Gastrocnemius medialis (tissue), 4 donors: ENCODE measurements around the gene PSMD11. TPM values are rescaled to one million over a fixed set of nuclear protein-coding genes. Genes with fewer than 3 reads are reported as not detected.
"Not testable (repeated sequence)": the region's sequence is repeated elsewhere in the genome, so short reads cannot be mapped to it uniquely, and the experiment has no call there.

ENCODE experiments used
- ATAC-seq, 2 donors: fragments of 150-250 bp; one replicate each; pipeline ENCODE4 v1.9.1; 2016
- DNase-seq, 2 donors: peaks; one replicate each; pipeline ENCODE4 v3.0.0-alpha.2; 2019
- H3K27ac ChIP-seq, 4 donors: fragments of 200-600 bp; sonication (generic); 1 replicate in 1 of 4; 2 replicates in 3 of 4; pipeline ENCODE4 v1.5.1; 2016 to 2018; ENCODE audit warnings: mild to moderate bottlenecking in 2 of 4, moderate library complexity in 1 of 4
- H3K27me3 ChIP-seq, 3 donors: fragments of 200-600 bp; sonication (generic) in 2 of 3; 1 replicate in 1 of 3; 2 replicates in 2 of 3; pipeline versions ENCODE4 v1.5.1 to v1.6.0; 2016 to 2019; ENCODE audit warnings: mild to moderate bottlenecking in 1 of 3, moderate library complexity in 1 of 3
- H3K36me3 ChIP-seq, 2 donors: fragments of 200-600 bp; sonication (generic) in 1 of 2; one replicate each; pipeline ENCODE4 v1.5.1; 2017 to 2018
- H3K4me1 ChIP-seq, 2 donors: fragments of 200-600 bp; sonication (generic) in 1 of 2; one replicate each; pipeline ENCODE4 v1.5.1; 2016 to 2017; ENCODE audit warnings: mild to moderate bottlenecking in 2 of 2
- H3K4me3 ChIP-seq, 4 donors: fragments of 200-600 bp; sonication (generic) in 3 of 4; 1 replicate in 1 of 4; 2 replicates in 3 of 4; pipeline ENCODE4 v1.5.1; 2016 to 2019; ENCODE audit warnings: mild to moderate bottlenecking in 2 of 4
- H3K9me3 ChIP-seq, 3 donors: fragments of 200-600 bp; sonication (generic) in 2 of 3; 1 replicate in 1 of 3; 2 replicates in 2 of 3; pipeline ENCODE4 v1.5.1; 2016 to 2019
- POLR2A ChIP-seq, 2 donors: fragments of 450-650 bp; IDR thresholded peaks; one replicate each; pipeline ENCODE4 v1.6.1; 2017; ENCODE audit warnings: antibody characterized with exemption in 2 of 2, mild to moderate bottlenecking in 2 of 2, moderate library complexity in 2 of 2
- in situ Hi-C, 4 donors: fragments of 200-750 bp; cut with MboI; loops; one replicate each; pipeline versions ENCODE4 v1.15.0 to v1.8.0; 2017; ENCODE audit warnings: low sequenced_read_pairs in 4 of 4
- intact Hi-C: fragments of 100-400 bp; cut with DNase I; formaldehyde crosslinking; loops from one replicate; pipeline ENCODE4 v1.15.1; 2023; ENCODE audit warnings: low total_unique reads
- total RNA-seq, 4 donors: library from RNA; depleted of rRNA; stranded (reverse); fragments of >200 nt; gene quantifications; one replicate each; pipeline versions ENCODE4 v1.1.0 to v1.2.3, GENCODE V29; 2016
- TF ChIP-seq, protein P1 (sequence below), 5 experiments: fragments of 450-650 bp in 3 of 5; fragments of 200-600 bp in 2 of 5; sonication (generic) in 2 of 5; IDR thresholded peaks in 4 of 5; conservative IDR thresholded peaks in 1 of 5; 1 replicate in 4 of 5; 2 replicates in 1 of 5; pipeline ENCODE4 v1.5.1; 2016 to 2019; ENCODE audit warnings: antibody characterized with exemption in 5 of 5, mild to moderate bottlenecking in 3 of 5, moderate library complexity in 3 of 5

Gene PSMD11
- 100 to 1,000 TPM in 3 of 4 donors, 10 to 100 TPM in 1; 81.7 to 215 (median 191) TPM for total RNA-seq

DNA sequence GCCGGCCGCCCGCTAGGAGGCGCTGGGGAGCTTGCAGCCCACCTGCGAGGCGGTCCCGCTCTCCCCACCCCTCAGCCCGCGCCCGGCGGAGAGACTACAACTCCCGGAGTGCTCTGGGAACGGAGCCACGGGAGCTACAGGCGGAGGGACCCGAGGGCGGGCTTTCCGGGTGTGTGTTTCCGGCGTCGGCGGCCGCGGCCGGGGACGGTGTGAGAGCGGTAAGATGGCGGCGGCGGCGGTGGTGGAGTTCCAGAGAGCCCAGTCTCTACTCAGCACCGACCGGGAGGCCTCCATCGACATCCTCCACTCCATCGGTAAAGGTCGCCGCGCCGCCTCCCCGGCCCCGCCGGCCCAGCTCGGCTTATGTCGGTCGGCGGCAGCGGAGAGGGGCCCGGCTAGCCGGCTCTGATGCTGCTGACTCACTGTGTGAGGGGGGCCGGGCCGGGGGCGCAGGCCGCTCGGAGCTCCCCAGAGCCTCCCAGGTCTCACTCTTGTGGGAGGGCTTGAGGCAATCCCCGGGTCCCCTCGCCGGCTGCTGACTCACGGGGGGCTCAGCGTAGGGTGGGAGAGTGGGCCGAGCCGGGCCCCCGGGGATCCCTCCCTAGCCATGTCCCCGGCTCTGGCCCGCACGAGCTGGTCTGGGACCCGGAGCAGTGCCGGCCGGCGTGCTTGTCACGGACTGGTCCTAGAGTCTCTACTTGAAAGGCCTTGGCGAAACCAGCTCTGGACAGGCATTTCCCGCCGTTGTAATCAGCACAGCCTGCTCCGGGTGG lies at the start of gene PSMD11:
TSS of gene PSMD11 (plus strand) at position 210 of the 773 bp plus-strand sequence. CDS start at position 224, 14 bp downstream.
- intact Hi-C loops (loop anchor here (2.0 to 5.0 kb wide), 3 partner anchors 18 to 102 kb away; partner anchors contain the start of gene C17orf75), in situ Hi-C loops (no loop called here)
- ATAC-seq = peak; percentile 85 to 86
- TF ChIP-seq, protein P1, sequence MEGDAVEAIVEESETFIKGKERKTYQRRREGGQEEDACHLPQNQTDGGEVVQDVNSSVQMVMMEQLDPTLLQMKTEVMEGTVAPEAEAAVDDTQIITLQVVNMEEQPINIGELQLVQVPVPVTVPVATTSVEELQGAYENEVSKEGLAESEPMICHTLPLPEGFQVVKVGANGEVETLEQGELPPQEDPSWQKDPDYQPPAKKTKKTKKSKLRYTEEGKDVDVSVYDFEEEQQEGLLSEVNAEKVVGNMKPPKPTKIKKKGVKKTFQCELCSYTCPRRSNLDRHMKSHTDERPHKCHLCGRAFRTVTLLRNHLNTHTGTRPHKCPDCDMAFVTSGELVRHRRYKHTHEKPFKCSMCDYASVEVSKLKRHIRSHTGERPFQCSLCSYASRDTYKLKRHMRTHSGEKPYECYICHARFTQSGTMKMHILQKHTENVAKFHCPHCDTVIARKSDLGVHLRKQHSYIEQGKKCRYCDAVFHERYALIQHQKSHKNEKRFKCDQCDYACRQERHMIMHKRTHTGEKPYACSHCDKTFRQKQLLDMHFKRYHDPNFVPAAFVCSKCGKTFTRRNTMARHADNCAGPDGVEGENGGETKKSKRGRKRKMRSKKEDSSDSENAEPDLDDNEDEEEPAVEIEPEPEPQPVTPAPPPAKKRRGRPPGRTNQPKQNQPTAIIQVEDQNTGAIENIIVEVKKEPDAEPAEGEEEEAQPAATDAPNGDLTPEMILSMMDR (IDR thresholded peaks at IDR 0.05 in 4 of 5, conservative IDR thresholded peaks at IDR 0.05 in 1 of 5) = peak; percentile 78 to 95 (median 87)
- TF ChIP-seq POLR2A (IDR thresholded peaks at IDR 0.05) = peak; percentile 90 to 92
- peak; percentile 95 to 98 for DNase-seq
- no peaks in the 10 kb centered on the region for H3K27me3 ChIP-seq
- H3K36me3 ChIP-seq = peaks cover 0 to 27% of the 10 kb centered on the region in 2 donors
- no peaks in the 10 kb centered on the region for H3K9me3 ChIP-seq
- peaks cover 32 to 37% of the 10 kb centered on the region in 2 donors for H3K4me1 ChIP-seq
- peak within 1 kb of the TSS; percentile 90 to 99 (median 98) for H3K27ac ChIP-seq
- peak within 1 kb of the TSS; percentile 89 to 100 (median 92) for H3K4me3 ChIP-seq

DNA sequence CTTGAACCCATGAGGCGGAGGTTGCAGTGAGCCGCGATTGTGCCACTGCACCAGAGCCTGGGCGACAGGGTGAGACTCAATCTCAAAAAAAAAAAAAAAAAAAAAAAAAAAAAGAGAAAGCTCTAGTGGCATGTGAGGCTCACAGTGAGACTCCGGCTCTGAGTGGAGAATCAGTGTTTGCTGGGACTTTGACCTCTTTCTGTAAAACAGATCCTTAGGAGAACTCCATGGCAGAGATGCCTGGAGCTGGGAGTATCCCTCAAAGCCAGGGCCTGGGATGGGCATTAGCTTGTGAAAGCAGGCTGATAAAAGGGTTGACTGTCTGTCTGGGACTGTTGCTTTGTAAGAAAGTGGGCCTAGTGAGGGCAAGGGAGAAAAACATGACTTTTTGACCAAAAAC lies 48.0 kb upstream of the PSMD11 start:
- no peaks in the 10 kb centered on the region for H3K27me3 ChIP-seq
- H3K36me3 ChIP-seq = no peaks in the 10 kb centered on the region
- in situ Hi-C loops (no loop called here), intact Hi-C loops (no loop called here)
- TF ChIP-seq, protein P1 (IDR thresholded peaks at IDR 0.05 in 4 of 5, conservative IDR thresholded peaks at IDR 0.05 in 1 of 5) = no peak
- TF ChIP-seq POLR2A (IDR thresholded peaks at IDR 0.05) = no peak
- H3K27ac ChIP-seq = no peak overlapping the region
- H3K9me3 ChIP-seq = no peaks in the 10 kb centered on the region
- no peak for ATAC-seq
- no peaks in the 10 kb centered on the region for H3K4me1 ChIP-seq
- DNase-seq = no peak
- no peak overlapping the region for H3K4me3 ChIP-seq

DNA sequence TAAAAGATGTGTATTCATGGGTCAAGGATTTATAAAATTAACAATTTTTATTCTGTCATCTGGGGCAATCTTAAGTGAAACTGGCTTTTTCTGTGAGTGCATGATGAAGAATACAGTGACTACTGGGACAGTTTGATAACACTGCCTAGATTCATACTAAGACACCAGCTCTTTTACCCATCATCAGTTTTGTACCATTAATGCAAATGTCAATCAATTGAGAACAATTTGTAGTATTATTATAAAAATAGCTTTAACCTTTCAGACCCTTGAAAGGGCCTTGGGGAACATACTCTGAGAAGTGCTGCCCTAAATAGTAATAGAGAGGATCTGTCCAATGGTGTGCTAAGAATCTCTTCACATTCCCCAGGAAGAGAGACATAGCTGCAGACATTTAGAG lies 45.4 kb upstream of the PSMD11 start:
- H3K9me3 ChIP-seq = no peaks in the 10 kb centered on the region

GRCh38 chr17:32410085-32410484 lies 34.2 kb upstream of the PSMD11 start:
- in situ Hi-C loops, H3K27me3 ChIP-seq, H3K4me1 ChIP-seq, H3K4me3 ChIP-seq, H3K27ac ChIP-seq, H3K9me3 ChIP-seq, ATAC-seq, intact Hi-C loops, DNase-seq: not testable (repeated sequence)
- peaks cover 0 to 30% of the 10 kb centered on the region in 2 donors for H3K36me3 ChIP-seq

More for the DNA sequence above, 45.4 kb upstream of the PSMD11 start:
- TF ChIP-seq, protein P1 (IDR thresholded peaks at IDR 0.05 in 4 of 5, conservative IDR thresholded peaks at IDR 0.05 in 1 of 5) = no peak
- no peak for TF ChIP-seq POLR2A (IDR thresholded peaks at IDR 0.05)
- H3K36me3 ChIP-seq = no peaks in the 10 kb centered on the region
- H3K27me3 ChIP-seq = no peaks in the 10 kb centered on the region
- H3K27ac ChIP-seq = no peak overlapping the region
- in situ Hi-C loops (no loop called here), intact Hi-C loops (no loop called here)
- ATAC-seq = no peak
- DNase-seq = no peak
- H3K4me3 ChIP-seq = no peak overlapping the region
- H3K4me1 ChIP-seq = no peaks in the 10 kb centered on the region

- Histone ChIP-seq H3K27ac (no peak overlapping the region), H3K36me3 (peaks cover 0 to 19% of the 10 kb centered on the region in 2 donors), H3K9me3 (no peaks in the 10 kb centered on the region), H3K4me1 (no peaks in the 10 kb centered on the region), H3K27me3 (no peaks in the 10 kb centered on the region), H3K4me3 (no peak overlapping the region)
- no peak for TF ChIP-seq POLR2A (IDR thresholded peaks at IDR 0.05)
- TF ChIP-seq, protein P1 (IDR thresholded peaks at IDR 0.05 in 4 of 5, conservative IDR thresholded peaks at IDR 0.05 in 1 of 5) = no peak
- no peak for ATAC-seq
- no peak for DNase-seq
- intact Hi-C loops (no loop called here), in situ Hi-C loops (no loop called here)
Measured at GRCh38 chr17:32426894-32427293, 17.4 kb upstream of the PSMD11 start.
